Measurements from ENCODE around the gene CDH6. TPM values are rescaled to one million over a fixed set of nuclear protein-coding genes. Genes with fewer than 3 reads are reported as not detected.

CDH6 gene
- polyA plus RNA-seq, 1 of the 3 experiments (the other 2 are of a cell fraction): 1.1 TPM

- no peaks in the 10 kb centered on the region for H4K20me1 ChIP-seq (ENCODE audit: insufficient read depth)
- no peaks in the 10 kb centered on the region for H3K36me3 ChIP-seq (replicated peaks in 1 of 2; ENCODE audit: control insufficient read depth in 1 of 2, insufficient read depth in 2 of 2, low read length in 1 of 2)
- no peaks in the 10 kb centered on the region for H3K4me1 ChIP-seq (ENCODE audit: control insufficient read depth in 1 of 2, insufficient read depth in 2 of 2, low read depth in 1 of 2, low read length in 1 of 2)
- H3K27me3 ChIP-seq (ENCODE audit: insufficient read depth): peaks cover 6% of the 10 kb centered on the region; the same call in 1 of the 2 replicates
- no peaks in the 10 kb centered on the region for H3F3A ChIP-seq (replicated peaks; ENCODE audit: insufficient read depth)
- no peak overlapping the region for H3K4me2 ChIP-seq
- ChIA-PET POLR2A (no interaction called here), CTCF (no interaction called here)
- H3K79me2 ChIP-seq (ENCODE audit: insufficient read depth): no peaks in the 10 kb centered on the region
- no peak overlapping the region for H3K27ac ChIP-seq (ENCODE audit: low read depth in 2 of 2, low read length in 1 of 2)
- 50% methylated on average over 5 of the region's 5 CpGs for WGBS (ENCODE audit: low lambda C conversion rate)
- DNase-seq: no peak
- no peak overlapping the region for H2AFZ ChIP-seq (ENCODE audit: low read depth)
- no peaks in the 10 kb centered on the region for H3K9me3 ChIP-seq
- H3K9me2 ChIP-seq: no peaks in the 10 kb centered on the region
- H3K9ac ChIP-seq: no peak overlapping the region
- no peak for TF ChIP-seq MAX (IDR thresholded peaks at IDR 0.05; ENCODE audit: low read depth)
- no peak for TF ChIP-seq FOXM1 (IDR thresholded peaks at IDR 0.05; ENCODE audit: low read depth)
- TF ChIP-seq MEF2A (IDR thresholded peaks at IDR 0.05; ENCODE audit: borderline replicate concordance, low read depth): no peak
- TF ChIP-seq RCOR1 (IDR thresholded peaks at IDR 0.05; ENCODE audit: low read length): no peak
- no peak for TF ChIP-seq JUND (IDR thresholded peaks at IDR 0.05)
- TF ChIP-seq TAF1 (IDR thresholded peaks at IDR 0.05; ENCODE audit: borderline replicate concordance, low read depth, low read length): no peak
- no peak for TF ChIP-seq FOSL2 (IDR thresholded peaks at IDR 0.05; ENCODE audit: borderline replicate concordance, low read depth)
- no peak for TF ChIP-seq SIN3A (IDR thresholded peaks at IDR 0.05; ENCODE audit: borderline replicate concordance, low read depth, low read length)
- no peak for TF ChIP-seq MXI1 (IDR thresholded peaks at IDR 0.05; ENCODE audit: low read depth, low read length)
- no peak for TF ChIP-seq TCF12 (IDR thresholded peaks at IDR 0.05)
- no peak for TF ChIP-seq GABPA (IDR thresholded peaks at IDR 0.05; ENCODE audit: low read depth)
- TF ChIP-seq TEAD4 (IDR thresholded peaks at IDR 0.05; ENCODE audit: borderline replicate concordance, insufficient read depth): no peak
- no peak for TF ChIP-seq RXRA (IDR thresholded peaks at IDR 0.05; ENCODE audit: borderline replicate concordance, low read depth)
- H3K4me3 ChIP-seq (ENCODE audit: low read depth in 2 of 2, low read length in 1 of 2): no peak overlapping the region
Measured at GRCh38 chr5:31225118-31225517, 31.6 kb downstream of the CDH6 start.

- Histone ChIP-seq H3K9me2 (no peaks in the 10 kb centered on the region), H3K27me3 (ENCODE audit: insufficient read depth) (peaks cover 6% of the 10 kb centered on the region; the same call in 1 of the 2 replicates), H3F3A (replicated peaks; ENCODE audit: insufficient read depth) (no peaks in the 10 kb centered on the region), H3K79me2 (ENCODE audit: insufficient read depth) (no peaks in the 10 kb centered on the region), H4K20me1 (ENCODE audit: insufficient read depth) (no peaks in the 10 kb centered on the region), H2AFZ (ENCODE audit: low read depth) (no peak overlapping the region), H3K4me1 (ENCODE audit: control insufficient read depth in 1 of 2, insufficient read depth in 2 of 2, low read depth in 1 of 2, low read length in 1 of 2) (no peaks in the 10 kb centered on the region), H3K4me3 (ENCODE audit: low read depth in 2 of 2, low read length in 1 of 2) (no peak overlapping the region), H3K9me3 (no peaks in the 10 kb centered on the region), H3K36me3 (replicated peaks in 1 of 2; ENCODE audit: control insufficient read depth in 1 of 2, insufficient read depth in 2 of 2, low read length in 1 of 2) (no peaks in the 10 kb centered on the region), H3K9ac (no peak overlapping the region), H3K4me2 (no peak overlapping the region), H3K27ac (ENCODE audit: low read depth in 2 of 2, low read length in 1 of 2) (no peak overlapping the region)
- ChIA-PET POLR2A (no interaction called here), CTCF (no interaction called here)
- 41% methylated on average over 3 of the region's 3 CpGs for WGBS (ENCODE audit: low lambda C conversion rate)
- DNase-seq: no peak
- TF ChIP-seq USF2 (IDR thresholded peaks at IDR 0.05; ENCODE audit: borderline replicate concordance, low read depth, low read length) (no peak), POLR2AphosphoS5 (IDR thresholded peaks at IDR 0.05; ENCODE audit: low read depth, low read length) (no peak), ZBTB33 (IDR thresholded peaks at IDR 0.05; ENCODE audit: borderline replicate concordance, low read depth) (no peak), TAF1 (IDR thresholded peaks at IDR 0.05; ENCODE audit: borderline replicate concordance, low read depth, low read length) (no peak), JUND (IDR thresholded peaks at IDR 0.05) (no peak), FOXJ3 (CRISPR knock-in tag; IDR thresholded peaks at IDR 0.05) (no peak), PBX3 (IDR thresholded peaks at IDR 0.05) (no peak)
Measured at GRCh38 chr5:31225613-31226012, 32.1 kb downstream of the CDH6 start.
